Fibroblast of villous mesenchyme (primary cell): ENCODE data around the gene SYT1. TPM values are rescaled to one million over a fixed set of nuclear protein-coding genes. Genes with fewer than 3 reads are reported as not detected.

Experiments
- DNase-seq: peaks from one replicate; pipeline ENCODE4 v3.0.0-alpha.2; 2010; ENCODE audit warnings: low read depth
- H3K4me3 ChIP-seq: 2 replicates; pipeline ENCODE4 v1.5.1; 2011; ENCODE audit warnings: low read depth, mild to moderate bottlenecking, low read length
- CTCF ChIP-seq: IDR thresholded peaks from 2 replicates; pipeline ENCODE4 v1.5.1; 2012; ENCODE audit warnings: low read depth, mild to moderate bottlenecking, low read length; ENCODE audit not compliant: insufficient read depth
- total RNA-seq: library from RNA; depleted of rRNA; stranded (reverse); fragments of >200 nt; gene quantifications from 2 replicates; pipeline ENCODE4 v1.2.3, GENCODE V29; 2012

The SYT1 gene
- total RNA-seq, 1 donor: 3.9 TPM

DNA sequence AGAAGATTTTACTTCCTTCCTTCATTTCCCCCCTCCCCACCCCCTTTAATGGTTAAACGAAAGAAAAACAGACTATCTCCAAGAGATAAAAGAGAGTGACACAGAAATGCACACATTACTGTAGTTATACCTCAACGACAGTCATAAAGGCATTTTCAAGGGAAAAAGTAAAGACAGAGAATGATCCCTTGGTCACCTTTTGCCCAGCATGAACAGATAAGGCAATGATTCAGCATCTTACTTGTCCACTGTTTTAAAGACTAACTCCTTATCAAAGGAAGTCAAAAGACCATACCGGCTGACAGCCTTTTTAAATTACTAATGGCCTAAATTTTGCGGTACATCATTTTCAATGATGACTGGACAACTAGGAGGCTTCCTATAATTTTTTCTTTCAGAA is 499.6 kb downstream of the SYT1 start:
- DNase-seq: no peak
- TF ChIP-seq CTCF: no peak
- no peak overlapping the region for H3K4me3 ChIP-seq

DNA sequence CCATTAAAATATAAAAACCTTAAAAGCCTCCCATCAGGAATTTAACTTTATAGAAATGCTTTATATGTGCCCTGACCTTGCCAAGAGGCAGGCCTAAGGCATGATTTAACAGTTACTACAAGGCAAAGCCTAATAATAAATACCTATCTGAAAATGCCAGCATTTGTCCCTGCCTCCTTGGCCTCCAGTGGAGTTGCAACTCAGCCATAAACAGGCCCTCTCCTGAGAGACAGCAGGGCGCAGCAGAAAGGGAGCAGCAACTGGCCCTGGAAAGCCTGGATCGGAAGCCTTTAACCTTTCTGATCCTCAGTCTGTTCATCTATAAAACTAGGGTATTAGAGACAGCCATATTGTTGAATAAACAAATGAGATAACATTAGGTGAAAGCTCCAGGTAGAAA is 501.8 kb downstream of the SYT1 start:
- H3K4me3 ChIP-seq: no peak overlapping the region
- no peak for DNase-seq
- TF ChIP-seq CTCF: no peak

DNA sequence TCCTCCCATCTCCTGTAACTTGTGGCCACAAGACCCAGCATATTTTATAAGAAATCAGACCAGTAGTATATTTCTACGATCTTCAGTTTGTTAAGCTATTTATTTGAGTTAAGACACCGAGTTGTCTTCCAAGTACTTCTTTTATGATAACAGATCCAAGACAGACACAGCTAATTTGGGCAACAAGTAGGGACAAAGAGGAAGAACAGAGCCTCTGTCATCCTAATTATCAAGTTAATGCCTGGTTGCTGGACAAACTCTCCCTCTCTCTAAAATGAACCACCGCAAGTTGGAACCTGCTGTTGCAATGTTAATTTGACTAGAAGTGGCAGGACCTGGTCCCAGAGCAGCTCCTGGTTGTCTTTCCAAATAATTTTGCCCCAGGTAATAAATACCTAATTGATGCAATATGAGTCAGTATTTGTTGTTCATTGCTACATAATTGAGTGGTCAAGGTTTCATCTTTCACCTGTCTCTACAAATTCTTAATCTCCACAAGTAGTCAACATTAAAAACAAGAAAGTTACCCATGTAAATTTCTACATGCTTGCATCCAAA is 502.5 kb downstream of the SYT1 start:
- no peak for TF ChIP-seq CTCF
- H3K4me3 ChIP-seq: no peak overlapping the region
- DNase-seq: no peak

DNA sequence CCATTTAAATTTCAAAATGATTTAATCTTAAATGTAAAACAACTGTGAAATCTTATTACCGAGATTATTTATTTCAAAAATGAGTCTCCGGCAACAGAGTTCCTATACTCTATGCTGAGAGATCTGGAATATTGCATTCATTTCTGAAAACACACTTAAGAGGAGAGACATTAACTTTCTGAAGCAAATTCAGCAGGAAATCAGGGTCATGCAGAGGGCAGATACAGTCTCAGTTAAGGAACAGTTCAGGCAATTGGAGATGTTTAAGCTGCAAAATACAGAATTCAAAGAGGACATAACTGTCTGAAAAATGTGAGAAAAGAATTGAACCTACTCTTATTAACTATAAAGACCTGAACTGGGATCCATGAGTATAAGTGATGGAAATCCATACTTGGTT is 505.4 kb downstream of the SYT1 start:
- H3K4me3 ChIP-seq: no peak overlapping the region
- DNase-seq: no peak
- TF ChIP-seq CTCF: no peak

GRCh38 chr12:79371226-79371625 is 506.7 kb downstream of the SYT1 start:
- no peak for TF ChIP-seq CTCF
- no peak for DNase-seq
- no peak overlapping the region for H3K4me3 ChIP-seq

DNA sequence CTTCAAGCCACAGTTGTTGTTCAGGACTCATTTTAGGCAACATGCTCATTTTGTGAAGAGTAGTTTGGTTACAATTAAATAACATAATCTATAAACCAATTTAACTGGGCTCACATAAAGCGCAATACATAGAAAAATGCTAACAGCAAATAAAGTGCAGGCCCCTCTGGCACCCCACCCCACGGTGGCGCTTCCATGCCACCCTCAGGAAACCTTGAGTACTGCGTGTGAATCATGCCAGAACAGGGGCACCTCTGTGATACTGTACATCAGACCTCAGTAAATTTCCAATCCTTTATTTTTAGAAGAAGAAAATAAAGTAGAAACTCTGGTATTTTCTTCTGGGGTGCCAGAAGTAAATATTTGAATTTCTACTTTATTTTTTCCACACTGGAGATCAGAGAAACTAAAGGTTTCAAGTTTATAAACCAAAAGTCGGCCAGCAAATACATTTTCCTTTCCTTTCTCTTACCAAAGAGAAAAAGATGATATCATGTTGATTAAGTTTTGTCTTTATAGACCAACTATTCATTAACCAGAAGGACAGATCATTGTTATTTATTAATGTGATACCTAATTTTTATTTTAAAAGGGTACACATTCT is 509.4 kb downstream of the SYT1 start:
- H3K4me3 ChIP-seq: no peak overlapping the region
- TF ChIP-seq CTCF: peak; percentile 78
- DNase-seq: peak; percentile 7

- no peak for DNase-seq
- no peak for TF ChIP-seq CTCF
- no peak overlapping the region for H3K4me3 ChIP-seq
Measured at GRCh38 chr12:79374545-79374944, 510.0 kb downstream of the SYT1 start.
